Measurements from ENCODE around the gene SMOC1.

DNA sequence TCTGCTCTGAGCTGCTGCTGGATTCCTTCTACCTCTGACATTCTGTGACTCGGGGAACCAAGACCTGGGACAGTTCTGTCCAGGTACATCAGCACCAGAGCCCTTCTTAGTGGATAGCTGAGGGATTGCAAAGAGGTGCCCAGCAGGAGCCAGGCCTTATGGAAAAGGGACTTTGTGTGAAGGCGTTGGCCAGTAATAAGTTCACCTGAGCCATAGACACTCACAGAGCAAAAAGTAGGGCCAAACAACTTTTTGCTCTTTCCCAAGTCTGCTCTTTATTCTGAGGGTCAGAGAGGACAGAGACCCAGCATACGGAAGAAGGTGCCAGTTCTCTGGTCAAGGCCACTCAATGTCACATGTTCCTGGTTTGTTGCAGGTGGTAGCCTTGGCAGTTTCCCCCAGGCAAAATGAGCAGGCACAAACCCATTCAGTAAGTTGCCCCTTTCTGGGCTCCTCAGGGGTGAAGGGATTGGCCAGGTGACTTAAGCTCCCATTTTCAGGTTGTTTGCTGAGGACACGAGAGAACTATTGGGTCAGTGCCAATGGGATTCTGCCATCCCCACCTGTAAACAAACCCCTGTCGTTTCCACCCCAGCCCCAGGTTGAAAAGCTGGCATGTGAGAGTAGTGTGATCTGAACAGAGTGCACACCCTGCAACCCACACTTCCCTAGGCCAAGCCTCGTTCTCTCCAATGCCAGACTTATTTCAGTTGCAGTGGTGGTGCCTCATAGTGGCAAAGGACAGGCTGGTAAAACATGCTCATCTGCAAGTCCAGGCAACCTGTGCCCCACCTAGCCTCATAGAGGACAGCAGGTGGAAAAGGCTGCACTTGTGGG lies 150.3 kb downstream of the SMOC1 start:
- TF ChIP-seq, protein P1, sequence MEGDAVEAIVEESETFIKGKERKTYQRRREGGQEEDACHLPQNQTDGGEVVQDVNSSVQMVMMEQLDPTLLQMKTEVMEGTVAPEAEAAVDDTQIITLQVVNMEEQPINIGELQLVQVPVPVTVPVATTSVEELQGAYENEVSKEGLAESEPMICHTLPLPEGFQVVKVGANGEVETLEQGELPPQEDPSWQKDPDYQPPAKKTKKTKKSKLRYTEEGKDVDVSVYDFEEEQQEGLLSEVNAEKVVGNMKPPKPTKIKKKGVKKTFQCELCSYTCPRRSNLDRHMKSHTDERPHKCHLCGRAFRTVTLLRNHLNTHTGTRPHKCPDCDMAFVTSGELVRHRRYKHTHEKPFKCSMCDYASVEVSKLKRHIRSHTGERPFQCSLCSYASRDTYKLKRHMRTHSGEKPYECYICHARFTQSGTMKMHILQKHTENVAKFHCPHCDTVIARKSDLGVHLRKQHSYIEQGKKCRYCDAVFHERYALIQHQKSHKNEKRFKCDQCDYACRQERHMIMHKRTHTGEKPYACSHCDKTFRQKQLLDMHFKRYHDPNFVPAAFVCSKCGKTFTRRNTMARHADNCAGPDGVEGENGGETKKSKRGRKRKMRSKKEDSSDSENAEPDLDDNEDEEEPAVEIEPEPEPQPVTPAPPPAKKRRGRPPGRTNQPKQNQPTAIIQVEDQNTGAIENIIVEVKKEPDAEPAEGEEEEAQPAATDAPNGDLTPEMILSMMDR (IDR thresholded peaks at IDR 0.05; ENCODE audit: control extremely low read depth in 1 of 3, insufficient read depth in 1 of 3, low read depth in 1 of 3, low read length in 3 of 3): no peak
- TF ChIP-seq POLR2A (IDR thresholded peaks at IDR 0.05; ENCODE audit: control extremely low read depth in 1 of 2, low read depth in 2 of 2, low read length in 2 of 2): no peak
- TF ChIP-seq, protein P2, sequence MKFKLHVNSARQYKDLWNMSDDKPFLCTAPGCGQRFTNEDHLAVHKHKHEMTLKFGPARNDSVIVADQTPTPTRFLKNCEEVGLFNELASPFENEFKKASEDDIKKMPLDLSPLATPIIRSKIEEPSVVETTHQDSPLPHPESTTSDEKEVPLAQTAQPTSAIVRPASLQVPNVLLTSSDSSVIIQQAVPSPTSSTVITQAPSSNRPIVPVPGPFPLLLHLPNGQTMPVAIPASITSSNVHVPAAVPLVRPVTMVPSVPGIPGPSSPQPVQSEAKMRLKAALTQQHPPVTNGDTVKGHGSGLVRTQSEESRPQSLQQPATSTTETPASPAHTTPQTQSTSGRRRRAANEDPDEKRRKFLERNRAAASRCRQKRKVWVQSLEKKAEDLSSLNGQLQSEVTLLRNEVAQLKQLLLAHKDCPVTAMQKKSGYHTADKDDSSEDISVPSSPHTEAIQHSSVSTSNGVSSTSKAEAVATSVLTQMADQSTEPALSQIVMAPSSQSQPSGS (IDR thresholded peaks at IDR 0.05; ENCODE audit: low read length): no peak
- no peak for TF ChIP-seq SIN3A (conservative IDR thresholded peaks at IDR 0.05 in 1 of 2, IDR thresholded peaks at IDR 0.05 in 1 of 2; ENCODE audit: low read depth in 1 of 2, low read length in 2 of 2)
- TF ChIP-seq EGR1 (IDR thresholded peaks at IDR 0.05; ENCODE audit: borderline replicate concordance, low read depth, low read length): no peak
- TF ChIP-seq BRCA1 (IDR thresholded peaks at IDR 0.05; ENCODE audit: low read depth, low read length): no peak
- no peak for TF ChIP-seq KDM5A (IDR thresholded peaks at IDR 0.05; ENCODE audit: low read length)
- no peak for TF ChIP-seq SIRT6 (IDR thresholded peaks at IDR 0.05; ENCODE audit: low read length)

All from H1 (cell line).